Osteoblast (primary cell): ENCODE data around the gene MGRN1. TPM values are rescaled to one million over a fixed set of nuclear protein-coding genes. Genes with fewer than 3 reads are reported as not detected.

Experiments
- DNase-seq: peaks from one replicate; pipeline ENCODE4 v3.0.0; 2011; ENCODE audit warnings: low spot score, mixed read lengths; ENCODE audit not compliant: insufficient read length; ENCODE audit errors: missing footprints
- H2AFZ ChIP-seq: 2 replicates; pipeline ENCODE4 v1.6.0; 2011; ENCODE audit warnings: mild to moderate bottlenecking, low read length
- H3K27ac ChIP-seq: 2 replicates; pipeline ENCODE4 v1.5.1; 2011; ENCODE audit warnings: mild to moderate bottlenecking, low read depth, low read length, moderate library complexity
- H3K27me3 ChIP-seq: 2 replicates; pipeline ENCODE4 v1.6.0; 2012; ENCODE audit warnings: mild to moderate bottlenecking, control low read depth, inconsistent platforms, low read length, moderate library complexity; ENCODE audit not compliant: insufficient read depth
- H3K36me3 ChIP-seq: 2 replicates; pipeline ENCODE4 v1.5.1; 2011; ENCODE audit warnings: mild to moderate bottlenecking, low read length, control low read depth, moderate library complexity; ENCODE audit not compliant: insufficient read depth
- H3K4me1 ChIP-seq: 2 replicates; pipeline ENCODE4 v1.5.1; 2011; ENCODE audit warnings: mild to moderate bottlenecking, low read length, control low read depth, moderate library complexity; ENCODE audit not compliant: insufficient read depth
- H3K4me2 ChIP-seq: 2 replicates; pipeline ENCODE4 v1.6.0; 2011; ENCODE audit warnings: mild to moderate bottlenecking, low read length; ENCODE audit not compliant: insufficient read depth
- H3K4me3 ChIP-seq: fragments of 200-600 bp; sonication (generic); 3 replicates; pipeline ENCODE4 v1.5.1; 2012; ENCODE audit warnings: mild to moderate bottlenecking, low read length, inconsistent platforms; ENCODE audit not compliant: insufficient read depth
- H3K79me2 ChIP-seq: 2 replicates; pipeline ENCODE4 v1.6.0; 2012; ENCODE audit warnings: mild to moderate bottlenecking, low read length, control low read depth, inconsistent platforms; ENCODE audit not compliant: insufficient read depth
- H3K9me3 ChIP-seq: 2 replicates; pipeline ENCODE4 v1.5.1; 2011; ENCODE audit warnings: low read depth, low read length, control low read depth
- H4K20me1 ChIP-seq: 2 replicates; pipeline ENCODE4 v1.6.0; 2012; ENCODE audit warnings: mild to moderate bottlenecking, low read length, control low read depth; ENCODE audit not compliant: insufficient read depth
- total RNA-seq: library from RNA; depleted of rRNA; stranded (reverse); fragments of >200 nt; gene quantifications from 2 replicates; pipeline ENCODE4 v1.2.3, GENCODE V29; 2012
- TF ChIP-seq, protein P1 (sequence below): IDR thresholded peaks from 2 replicates; pipeline ENCODE4 v1.5.1; 2011; ENCODE audit warnings: mild to moderate bottlenecking, low read depth, low read length, moderate library complexity; ENCODE audit errors: extremely low read depth

The MGRN1 gene
- total RNA-seq, 1 donor, result 46.7 TPM

DNA sequence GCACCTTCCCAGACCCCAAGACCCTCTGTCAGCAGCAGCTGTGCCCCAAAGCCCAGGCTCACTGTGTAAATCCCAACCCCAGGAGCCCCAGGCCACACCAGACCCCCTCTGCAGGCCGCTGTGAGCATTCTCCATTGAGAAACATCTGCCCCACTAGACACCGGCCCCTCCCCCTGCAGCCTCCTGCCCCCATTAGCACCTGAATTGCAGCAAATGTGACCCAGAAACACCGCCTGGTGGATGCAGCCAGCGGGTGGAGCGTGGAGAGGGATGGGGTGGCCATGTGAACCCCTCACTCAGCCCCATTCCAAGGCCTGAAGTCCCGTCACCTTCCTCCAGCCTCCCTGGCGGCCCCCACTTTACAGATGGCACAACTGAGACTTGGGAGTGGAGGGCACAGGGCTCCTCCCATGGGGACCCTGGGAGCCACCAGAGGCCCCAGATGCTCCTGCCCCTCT lies 12.1 kb upstream of the MGRN1 start:
- Histone ChIP-seq H2AFZ (no peak overlapping the region), H3K9me3 (no peaks in the 10 kb centered on the region), H3K27me3 (no peaks in the 10 kb centered on the region), H3K4me2 (no peak overlapping the region), H3K27ac (no peak overlapping the region), H3K36me3 (no peaks in the 10 kb centered on the region), H3K79me2 (peaks cover 40% of the 10 kb centered on the region), H4K20me1 (peaks cover 30% of the 10 kb centered on the region), H3K4me1 (peaks cover 24% of the 10 kb centered on the region), H3K4me3 (no peak overlapping the region)
- DNase-seq, result peak; percentile 88
- TF ChIP-seq, protein P1, sequence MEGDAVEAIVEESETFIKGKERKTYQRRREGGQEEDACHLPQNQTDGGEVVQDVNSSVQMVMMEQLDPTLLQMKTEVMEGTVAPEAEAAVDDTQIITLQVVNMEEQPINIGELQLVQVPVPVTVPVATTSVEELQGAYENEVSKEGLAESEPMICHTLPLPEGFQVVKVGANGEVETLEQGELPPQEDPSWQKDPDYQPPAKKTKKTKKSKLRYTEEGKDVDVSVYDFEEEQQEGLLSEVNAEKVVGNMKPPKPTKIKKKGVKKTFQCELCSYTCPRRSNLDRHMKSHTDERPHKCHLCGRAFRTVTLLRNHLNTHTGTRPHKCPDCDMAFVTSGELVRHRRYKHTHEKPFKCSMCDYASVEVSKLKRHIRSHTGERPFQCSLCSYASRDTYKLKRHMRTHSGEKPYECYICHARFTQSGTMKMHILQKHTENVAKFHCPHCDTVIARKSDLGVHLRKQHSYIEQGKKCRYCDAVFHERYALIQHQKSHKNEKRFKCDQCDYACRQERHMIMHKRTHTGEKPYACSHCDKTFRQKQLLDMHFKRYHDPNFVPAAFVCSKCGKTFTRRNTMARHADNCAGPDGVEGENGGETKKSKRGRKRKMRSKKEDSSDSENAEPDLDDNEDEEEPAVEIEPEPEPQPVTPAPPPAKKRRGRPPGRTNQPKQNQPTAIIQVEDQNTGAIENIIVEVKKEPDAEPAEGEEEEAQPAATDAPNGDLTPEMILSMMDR, result no peak

DNA sequence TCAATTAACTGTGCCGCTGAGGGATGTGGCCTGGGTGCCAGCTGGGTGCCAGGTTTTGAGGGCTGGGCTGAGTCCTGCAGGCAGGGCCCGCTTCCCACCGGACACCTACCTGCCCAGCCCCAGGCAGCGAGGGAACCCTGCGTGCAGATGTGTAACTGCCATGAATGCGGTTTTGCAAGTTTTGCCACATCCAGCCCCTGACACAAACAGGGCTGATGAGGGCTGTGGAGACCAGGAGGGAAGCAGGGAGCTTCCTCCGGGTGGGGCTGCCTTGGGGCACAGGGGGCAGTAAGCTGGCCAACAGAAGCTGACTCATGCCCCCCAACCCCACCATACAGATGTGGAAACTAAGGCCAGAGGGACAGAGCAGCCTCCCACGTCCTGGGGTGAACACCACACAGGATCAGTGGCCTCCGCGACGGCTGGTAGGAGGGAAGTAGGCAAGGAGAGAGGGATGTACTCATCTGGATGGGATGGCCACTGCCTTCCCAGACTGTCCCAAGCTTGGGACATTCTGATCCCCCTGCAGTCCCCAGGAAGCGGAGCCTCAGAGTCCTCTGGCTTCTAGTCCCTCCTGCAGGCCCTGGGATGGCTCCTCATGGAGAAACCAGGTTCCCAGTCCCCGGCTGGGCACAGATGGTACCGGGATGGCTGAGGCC lies 11.5 kb upstream of the MGRN1 start:
- peaks cover 40% of the 10 kb centered on the region for H3K79me2 ChIP-seq
- peaks cover 30% of the 10 kb centered on the region for H4K20me1 ChIP-seq
- TF ChIP-seq, protein P1, result no peak
- peaks cover 24% of the 10 kb centered on the region for H3K4me1 ChIP-seq
- H2AFZ ChIP-seq, result no peak overlapping the region
- H3K27ac ChIP-seq, result peak overlapping the region; percentile 48
- H3K9me3 ChIP-seq, result no peaks in the 10 kb centered on the region
- no peaks in the 10 kb centered on the region for H3K36me3 ChIP-seq
- H3K4me3 ChIP-seq, result peak overlapping the region; percentile 87
- peak; percentile 93 for DNase-seq
- H3K4me2 ChIP-seq, result peak overlapping the region; percentile 90
- H3K27me3 ChIP-seq, result no peaks in the 10 kb centered on the region

DNA sequence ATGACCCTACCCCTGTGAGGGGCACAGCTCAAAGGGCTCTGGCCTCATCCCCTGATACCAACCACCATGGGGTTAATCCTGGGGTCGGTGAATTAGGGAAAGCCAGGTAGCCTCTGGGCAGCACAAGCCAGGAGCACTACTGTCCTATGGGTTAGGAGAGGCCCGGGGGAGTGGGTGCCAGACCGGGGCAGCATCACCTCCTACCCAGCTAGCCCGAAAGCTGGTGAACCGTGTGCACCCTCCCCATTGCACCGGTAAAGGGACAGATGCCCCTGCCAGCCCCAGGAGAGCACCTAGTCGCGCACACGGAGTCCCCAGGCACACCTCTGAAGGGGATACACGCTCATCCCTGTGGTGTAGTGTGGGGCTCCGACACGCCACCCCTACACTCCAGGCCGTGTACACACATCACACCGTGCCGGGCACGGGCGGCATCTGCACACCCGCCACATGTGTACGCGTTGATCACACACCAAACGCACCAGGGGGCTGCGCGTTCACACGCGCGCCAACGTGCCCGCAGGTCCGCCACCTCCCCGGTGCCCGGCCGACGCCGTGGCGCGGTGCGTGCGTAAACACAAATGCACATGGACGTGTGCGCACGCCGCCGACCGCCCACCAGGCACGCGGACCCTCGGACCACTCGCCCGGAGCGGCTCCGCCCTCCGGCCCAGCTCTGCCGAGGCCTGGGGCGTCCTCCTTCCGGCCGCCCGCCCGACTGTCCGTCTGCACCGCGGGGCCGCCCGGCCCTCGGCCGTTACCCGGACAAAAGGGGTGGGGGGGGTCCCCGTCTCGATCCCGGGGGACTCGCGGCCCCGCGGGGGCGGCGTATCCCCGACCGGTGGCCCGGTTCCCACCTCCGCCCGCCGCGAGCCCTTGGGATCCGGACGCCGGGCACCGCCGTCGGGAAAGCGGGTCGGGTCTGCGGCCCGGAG lies 10.7 kb upstream of the MGRN1 start:
- H4K20me1 ChIP-seq, result peaks cover 30% of the 10 kb centered on the region
- peak overlapping the region; percentile 90 for H3K4me2 ChIP-seq
- TF ChIP-seq, protein P1, result no peak
- no peaks in the 10 kb centered on the region for H3K36me3 ChIP-seq
- peak overlapping the region; percentile 87 for H3K4me3 ChIP-seq
- peak overlapping the region; percentile 71 for H3K27ac ChIP-seq
- H3K9me3 ChIP-seq, result no peaks in the 10 kb centered on the region
- peak overlapping the region; percentile 15 for H2AFZ ChIP-seq
- H3K79me2 ChIP-seq, result peaks cover 40% of the 10 kb centered on the region
- H3K27me3 ChIP-seq, result no peaks in the 10 kb centered on the region
- DNase-seq, result peak; percentile 95
- peaks cover 24% of the 10 kb centered on the region for H3K4me1 ChIP-seq
